NT2/D1 (cell line): ENCODE results near the gene IDI2.

Source experiments
- DNase-seq: peaks from one replicate; pipeline ENCODE4 v3.0.0-alpha.2; 2011; ENCODE audit warnings: low read depth, low spot score
- H3K27me3 ChIP-seq: 2 replicates; pipeline ENCODE4 v1.6.0; 2011; ENCODE audit warnings: mild to moderate bottlenecking; ENCODE audit not compliant: insufficient read length, insufficient read depth
- H3K36me3 ChIP-seq: 2 replicates; pipeline ENCODE4 v1.6.1; 2011; ENCODE audit warnings: mild to moderate bottlenecking, low read length, mixed read lengths; ENCODE audit not compliant: insufficient read depth, insufficient read length
- H3K4me1 ChIP-seq: 2 replicates; pipeline ENCODE4 v1.5.1; 2011; ENCODE audit not compliant: insufficient read depth, insufficient read length
- H3K4me3 ChIP-seq: 2 replicates; pipeline ENCODE4 v1.5.1; 2011; ENCODE audit warnings: low read depth; ENCODE audit not compliant: insufficient read length
- H3K9ac ChIP-seq: 2 replicates; pipeline ENCODE4 v1.6.0; 2011; ENCODE audit warnings: low read depth; ENCODE audit not compliant: insufficient read length
- H3K9me3 ChIP-seq: 2 replicates; pipeline ENCODE4 v1.5.1; 2011; ENCODE audit warnings: mild to moderate bottlenecking, low read length; ENCODE audit not compliant: insufficient read depth
- SUZ12 ChIP-seq: IDR thresholded peaks from 2 replicates; pipeline ENCODE4 v1.6.1; 2011; ENCODE audit not compliant: insufficient read length, insufficient read depth; ENCODE audit errors: extremely low read depth
- YY1 ChIP-seq: IDR thresholded peaks from 2 replicates; pipeline ENCODE4 v1.6.1; 2011; ENCODE audit not compliant: insufficient read length, insufficient read depth
- ZNF274 ChIP-seq: IDR thresholded peaks from 2 replicates; pipeline ENCODE4 v1.6.1; 2011; ENCODE audit warnings: mild to moderate bottlenecking, low read depth, low read length

The IDI2 gene

DNA sequence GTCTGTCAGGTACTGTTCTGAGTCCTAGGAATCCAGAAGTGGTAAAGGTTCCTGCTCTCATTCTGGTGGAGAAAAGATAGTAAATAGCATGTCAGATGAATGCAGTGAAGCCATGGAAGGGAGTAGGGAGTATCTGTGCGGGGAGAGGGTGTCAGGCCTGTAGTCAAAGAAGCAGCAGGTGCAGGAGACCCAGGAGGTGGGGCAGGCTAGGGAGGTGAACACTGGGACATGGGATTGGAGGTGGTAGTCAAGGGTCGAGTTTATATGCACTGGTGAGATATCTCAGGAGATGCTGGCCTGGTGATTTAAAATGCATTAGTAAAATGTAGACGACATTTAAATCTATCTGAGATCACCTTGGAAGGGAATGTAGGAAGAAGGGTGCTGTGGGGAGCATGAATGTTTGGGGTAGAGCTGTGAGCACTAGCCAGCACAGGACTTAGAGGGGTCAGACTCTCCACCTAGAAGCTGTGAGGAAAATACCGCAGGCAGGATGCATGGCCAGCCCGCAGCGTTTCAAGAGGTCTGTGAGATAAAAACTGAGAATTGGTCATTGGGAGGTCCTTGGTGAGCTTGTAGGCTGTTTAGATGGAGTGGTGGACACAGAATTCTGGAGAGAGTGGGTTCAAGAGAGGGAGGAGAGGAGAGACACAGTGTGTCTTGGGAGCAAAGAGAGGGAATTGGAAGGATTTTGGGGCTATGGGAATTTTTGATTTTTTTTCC lies 30.7 kb downstream of the IDI2 start:
- TF ChIP-seq SUZ12 (no peak), ZNF274 (no peak), YY1 (no peak)
- peaks cover 87% of the 10 kb centered on the region for H3K36me3 ChIP-seq

DNA sequence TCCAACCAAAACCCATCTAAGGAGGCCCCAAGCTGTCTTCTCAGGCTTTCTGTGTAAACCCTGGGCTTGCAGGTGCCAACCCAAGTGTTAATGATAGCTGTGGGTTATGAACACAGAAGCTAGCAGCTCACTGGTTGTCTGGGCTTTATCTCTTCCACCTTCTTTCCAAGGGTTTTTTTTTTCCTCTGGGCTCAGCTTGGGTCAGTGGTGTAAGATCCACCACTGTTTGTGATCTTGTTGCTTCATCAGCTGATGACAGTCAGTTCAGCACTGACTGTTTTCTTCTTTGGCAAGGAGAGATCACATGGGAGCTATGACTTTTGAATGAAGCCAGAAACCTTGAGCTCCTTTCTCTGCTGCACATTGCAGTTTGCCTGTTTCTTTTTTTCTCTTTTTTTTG lies 32.8 kb downstream of the IDI2 start:
- H3K4me3 ChIP-seq: no peak overlapping the region
- no peak for DNase-seq
- TF ChIP-seq YY1 (no peak), SUZ12 (no peak), ZNF274 (no peak)
- H3K36me3 ChIP-seq: peaks cover 74% of the 10 kb centered on the region
- H3K9ac ChIP-seq: no peak overlapping the region
- no peaks in the 10 kb centered on the region for H3K4me1 ChIP-seq
- H3K9me3 ChIP-seq: no peaks in the 10 kb centered on the region
- H3K27me3 ChIP-seq: no peaks in the 10 kb centered on the region

More for the DNA sequence above, 30.7 kb downstream of the IDI2 start:
- DNase-seq: no peak
- Histone ChIP-seq H3K27me3 (no peaks in the 10 kb centered on the region), H3K4me1 (no peaks in the 10 kb centered on the region), H3K4me3 (no peak overlapping the region), H3K9ac (no peak overlapping the region), H3K9me3 (no peaks in the 10 kb centered on the region)

DNA sequence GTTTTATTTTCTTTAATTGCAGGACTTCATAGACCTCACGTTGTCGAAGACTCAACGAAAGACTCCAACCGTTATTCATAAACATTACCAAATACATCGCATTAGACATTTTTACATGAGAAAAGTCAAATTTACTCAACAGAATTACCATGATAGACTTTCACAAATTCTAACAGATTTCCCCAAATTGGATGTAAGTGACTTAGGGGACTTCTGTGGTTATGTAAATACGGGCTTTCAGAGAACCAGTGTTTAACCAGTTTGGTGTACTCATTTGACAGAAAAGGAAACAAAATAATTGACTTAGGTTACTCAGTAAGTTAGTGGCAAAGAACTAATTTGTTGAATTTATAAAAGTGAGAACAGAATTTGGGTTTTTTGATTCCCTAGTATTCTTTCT lies 33.2 kb downstream of the IDI2 start:
- H3K36me3 ChIP-seq: peaks cover 70% of the 10 kb centered on the region
- H3K9me3 ChIP-seq: no peaks in the 10 kb centered on the region
- H3K4me1 ChIP-seq: no peaks in the 10 kb centered on the region
- H3K4me3 ChIP-seq: no peak overlapping the region
- DNase-seq: no peak
- no peak overlapping the region for H3K9ac ChIP-seq
- H3K27me3 ChIP-seq: no peaks in the 10 kb centered on the region
- TF ChIP-seq YY1 (no peak), ZNF274 (no peak), SUZ12 (no peak)

DNA sequence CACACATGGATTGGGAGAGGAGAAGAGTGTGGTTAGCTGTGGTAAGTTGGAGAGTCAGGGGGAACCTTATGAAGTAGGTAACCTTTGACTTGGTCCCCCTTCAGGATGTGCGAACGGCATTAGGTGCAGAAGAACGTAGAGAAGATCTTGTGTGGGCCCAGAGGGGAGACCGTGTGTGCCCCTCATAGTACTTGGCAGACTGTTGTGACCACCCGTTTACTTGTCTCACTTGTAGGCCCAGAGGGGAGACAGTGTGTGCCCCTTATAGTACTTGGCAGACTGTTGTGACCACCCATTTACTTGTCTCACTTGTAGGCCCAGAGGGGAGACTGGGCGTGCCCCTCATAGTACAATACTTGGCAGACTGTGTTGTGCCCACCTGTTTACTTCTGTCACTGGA lies 34.9 kb downstream of the IDI2 start:
- no peaks in the 10 kb centered on the region for H3K9me3 ChIP-seq
- H3K27me3 ChIP-seq: no peaks in the 10 kb centered on the region
- TF ChIP-seq YY1: no peak
- TF ChIP-seq SUZ12: no peak
- no peak for TF ChIP-seq ZNF274
- no peak overlapping the region for H3K9ac ChIP-seq
- peaks cover 55% of the 10 kb centered on the region for H3K36me3 ChIP-seq
- H3K4me3 ChIP-seq: no peak overlapping the region
- no peaks in the 10 kb centered on the region for H3K4me1 ChIP-seq
- no peak for DNase-seq

DNA sequence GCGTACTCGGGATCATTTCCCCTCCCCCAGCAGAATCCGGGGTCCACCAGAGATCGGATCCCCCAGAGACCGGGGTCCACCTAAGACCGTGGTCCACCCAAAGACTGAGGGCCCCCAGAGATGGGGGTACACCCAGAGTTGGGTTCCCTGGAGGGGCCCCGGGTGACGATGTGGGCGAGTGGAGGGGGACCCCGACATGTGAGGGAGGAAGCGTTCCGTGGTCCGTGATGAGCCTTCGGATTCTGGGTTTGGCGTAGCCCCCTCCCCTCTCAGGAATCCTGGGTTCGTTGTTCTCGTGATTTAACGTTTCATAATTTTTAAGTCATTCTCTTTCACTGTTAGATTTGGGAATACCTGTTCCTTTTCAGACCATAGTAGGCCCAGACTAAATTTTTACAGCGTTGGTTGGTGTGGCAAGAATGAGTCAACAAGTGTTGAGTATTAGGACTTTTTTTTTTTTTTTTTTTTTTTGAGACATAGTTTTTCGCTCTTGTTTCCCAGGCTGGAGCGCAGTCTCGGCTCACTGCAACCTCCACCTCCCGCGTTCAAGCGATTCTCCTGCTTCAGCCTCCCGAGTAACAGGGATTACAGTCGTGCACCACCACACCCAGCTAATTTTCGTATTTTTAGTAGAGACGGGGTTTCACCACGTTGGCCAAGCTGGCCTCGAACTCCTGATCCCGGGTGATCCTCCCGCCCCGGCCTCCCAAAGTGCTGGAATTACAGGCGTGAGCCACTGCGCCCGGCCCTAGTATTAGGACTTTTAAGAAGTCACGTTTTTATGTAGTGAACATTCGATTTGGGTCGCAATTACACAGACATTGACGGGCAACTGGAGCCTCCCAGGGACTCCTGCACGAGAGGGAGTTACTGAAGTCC lies 36.8 kb downstream of the IDI2 start:
- no peak for DNase-seq
- Histone ChIP-seq H3K27me3 (no peaks in the 10 kb centered on the region), H3K9me3 (no peaks in the 10 kb centered on the region), H3K4me3 (peak overlapping the region; percentile 95), H3K36me3 (peaks cover 50% of the 10 kb centered on the region), H3K4me1 (no peaks in the 10 kb centered on the region), H3K9ac (peak overlapping the region; percentile 96)
- TF ChIP-seq YY1: no peak

DNA sequence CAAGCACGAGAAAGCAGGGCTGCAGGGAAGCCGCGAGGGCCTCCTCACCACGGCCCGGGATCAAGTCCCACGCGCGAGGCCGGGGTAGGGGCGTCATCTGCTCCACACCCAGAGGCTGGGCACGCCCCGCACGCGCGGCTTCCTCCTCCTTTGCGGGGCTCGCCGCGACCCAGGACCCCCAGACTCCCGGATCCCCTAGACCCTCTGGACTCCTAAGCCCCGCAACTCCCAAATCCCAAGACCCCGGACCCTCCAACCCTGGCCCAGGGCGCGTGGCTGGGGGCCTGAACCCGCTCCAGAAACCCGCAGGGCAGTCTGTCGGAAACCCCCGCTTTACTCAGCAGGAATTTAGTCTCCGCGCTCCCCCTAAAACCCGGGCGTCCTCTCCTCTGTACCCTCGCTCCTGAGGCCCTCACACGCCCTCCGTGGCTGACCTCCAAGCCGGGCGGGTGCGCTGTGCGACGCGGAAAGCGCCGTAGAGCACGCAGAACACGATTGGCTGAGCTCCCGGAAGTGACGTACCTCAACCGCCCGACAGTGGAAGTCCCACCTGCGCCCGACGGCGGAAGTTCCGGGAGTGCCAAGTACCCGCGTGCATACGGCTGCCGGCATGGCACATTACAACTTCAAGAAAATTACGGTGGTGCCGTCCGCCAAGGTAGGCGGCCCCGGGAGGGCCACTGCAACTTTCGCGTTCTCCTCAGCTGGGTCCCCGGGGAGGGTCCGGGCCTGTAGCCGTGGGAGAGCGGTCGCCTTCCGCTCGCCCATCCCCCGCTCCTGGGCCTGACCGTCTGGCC lies 37.6 kb downstream of the IDI2 start, which contains the start of gene GTPBP4:
GTPBP4 (plus strand) TSS at position 565 of the 797 bp plus-strand sequence; CDS start at position 611, 46 bp downstream.
- Histone ChIP-seq H3K36me3 (peaks cover 42% of the 10 kb centered on the region), H3K4me1 (no peaks in the 10 kb centered on the region), H3K27me3 (no peaks in the 10 kb centered on the region), H3K4me3 (peak within 1 kb of the TSS; percentile 95), H3K9ac (peak within 1 kb of the TSS; percentile 96), H3K9me3 (no peaks in the 10 kb centered on the region)
- peak; percentile 88 for DNase-seq
- TF ChIP-seq SUZ12: no peak
- no peak for TF ChIP-seq YY1
- TF ChIP-seq ZNF274: no peak

DNA sequence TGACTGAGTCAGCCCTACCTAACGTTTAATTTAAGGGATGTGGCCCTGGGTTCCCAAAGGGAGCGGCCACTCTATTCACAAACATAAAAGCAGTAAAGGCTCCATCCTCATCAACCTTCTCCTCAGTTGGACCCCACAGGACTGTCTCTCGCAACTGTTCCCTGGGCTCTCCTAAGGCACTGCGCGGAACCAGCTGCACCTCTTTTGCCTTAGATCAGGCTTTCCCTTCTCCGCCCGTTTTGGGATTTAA lies 38.1 kb downstream of the IDI2 start:
- TF ChIP-seq SUZ12: no peak
- no peak for TF ChIP-seq ZNF274
- TF ChIP-seq YY1: no peak

More for the DNA sequence above, 38.1 kb downstream of the IDI2 start:
- Histone ChIP-seq H3K36me3 (peaks cover 37% of the 10 kb centered on the region), H3K9ac (peak overlapping the region; percentile 96), H3K4me1 (no peaks in the 10 kb centered on the region), H3K27me3 (no peaks in the 10 kb centered on the region), H3K4me3 (peak overlapping the region; percentile 95), H3K9me3 (no peaks in the 10 kb centered on the region)
- no peak for DNase-seq
